GM18858 (cell line): Measurements from ENCODE around the gene CBFB.
"Not testable (repeated sequence)": the region's sequence is repeated elsewhere in the genome, so short reads cannot be mapped to it uniquely, and the experiment has no call there.

ENCODE experiments used
- ATAC-seq: cut with Tn5 transposase; IDR thresholded peaks from one replicate; pipeline ENCODE4 v1.9.1; 2021; ENCODE audit not compliant: unreplicated experiment

Gene CBFB

DNA sequence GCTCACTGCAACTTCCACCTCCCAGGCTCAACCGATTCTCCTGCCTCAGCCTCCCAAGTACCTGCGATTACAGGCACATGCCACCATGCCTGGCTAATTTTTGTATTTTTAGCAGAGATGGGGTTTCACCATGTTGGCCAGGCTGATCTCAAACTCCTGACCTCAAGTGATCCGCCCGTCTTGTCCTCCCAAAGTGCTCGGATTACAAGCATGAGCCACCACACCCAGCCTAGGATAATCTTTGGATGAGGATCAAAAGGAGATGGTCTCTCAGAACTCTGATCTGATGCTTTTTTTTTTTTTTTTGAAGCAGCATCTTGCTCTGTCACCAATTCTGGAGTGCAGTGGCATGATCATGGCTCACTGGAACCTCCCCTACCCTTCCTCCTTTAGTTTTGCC lies 93.8 kb downstream of the CBFB start:
- not testable (repeated sequence) for ATAC-seq

DNA sequence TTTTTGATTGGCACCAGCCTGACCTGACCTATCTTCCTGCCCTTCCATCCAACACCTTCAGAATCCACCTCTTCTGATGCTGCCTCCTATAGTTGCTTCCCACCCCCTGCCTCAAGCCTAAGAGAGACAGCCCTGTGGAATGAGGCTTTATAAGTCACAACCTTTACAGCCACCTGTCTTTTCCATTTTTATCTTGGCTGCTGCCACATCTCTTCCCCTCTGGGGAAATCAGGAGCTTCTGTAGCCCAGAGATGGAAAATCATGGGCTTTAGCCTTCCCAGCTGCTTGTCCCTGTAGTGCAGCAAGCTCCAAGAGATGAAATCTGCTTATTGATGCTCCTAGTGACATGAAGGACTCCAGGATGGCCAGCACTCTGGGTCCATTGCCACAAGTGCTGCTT lies 99.5 kb downstream of the CBFB start:
- ATAC-seq: no peak

- ATAC-seq: no peak
Observed at GRCh38 chr16:67128887-67129286, 99.9 kb downstream of the CBFB start.

DNA sequence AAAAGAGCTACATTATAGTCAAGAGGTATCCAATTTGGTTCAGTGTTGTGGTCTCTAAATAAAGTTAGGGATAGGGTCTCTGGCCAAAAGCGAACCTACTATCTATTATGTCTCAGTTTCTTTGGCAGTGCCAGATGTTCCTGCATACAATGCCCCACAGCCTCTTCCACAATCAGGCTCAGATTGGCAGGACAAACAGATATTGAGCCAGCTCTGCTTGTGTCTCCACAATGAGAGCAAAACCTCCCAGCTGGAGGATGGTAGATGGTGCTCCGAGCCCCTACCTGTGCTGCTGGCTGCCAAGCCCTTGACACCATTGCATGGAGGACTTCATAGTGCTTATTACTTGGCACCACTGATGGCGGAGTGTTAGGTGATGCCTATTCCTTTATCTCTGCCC lies 100.5 kb downstream of the CBFB start:
- ATAC-seq: no peak

GRCh38 chr16:67137605-67138004 lies 108.7 kb downstream of the CBFB start:
- ATAC-seq: no peak

DNA sequence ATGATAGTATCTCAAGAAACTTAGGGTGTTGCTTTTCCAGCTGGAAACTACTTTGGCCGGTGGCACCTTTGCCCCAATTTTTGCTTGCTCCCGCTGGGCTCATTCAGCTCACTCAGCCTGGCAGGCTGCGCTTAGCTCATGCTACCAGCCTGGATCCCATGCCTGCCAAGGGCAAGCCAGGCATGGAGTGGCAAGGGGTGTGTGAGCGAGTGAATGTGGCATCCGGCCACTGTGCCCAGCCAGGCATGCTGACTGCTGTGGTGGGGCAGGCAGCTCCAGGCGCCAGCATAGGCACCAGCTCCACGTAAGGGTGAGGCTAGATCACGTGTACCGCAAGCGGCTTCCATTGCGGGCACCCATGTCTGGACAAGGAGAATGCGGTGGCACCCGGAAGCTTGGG lies 112.4 kb downstream of the CBFB start:
- no peak for ATAC-seq

DNA sequence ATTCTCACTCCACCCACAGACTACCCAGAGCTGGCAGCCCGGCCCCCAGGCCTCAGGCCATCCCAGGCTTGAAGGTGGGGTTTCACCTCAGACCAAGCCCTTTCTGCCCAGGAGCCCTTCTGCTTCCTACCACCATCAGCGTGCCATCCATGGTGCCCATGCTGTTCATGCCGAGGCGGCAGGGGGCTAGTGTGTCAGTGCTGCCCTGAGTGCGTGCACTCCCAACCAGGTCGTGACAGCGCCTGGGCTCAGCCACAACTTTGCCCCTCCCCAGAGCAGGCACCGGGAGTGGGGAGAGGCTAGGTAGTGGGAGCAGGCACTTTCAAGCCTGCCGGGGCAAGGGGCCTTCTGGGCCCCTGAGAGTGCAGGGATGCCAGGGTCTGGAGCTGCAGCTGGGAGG lies 113.4 kb downstream of the CBFB start:
- ATAC-seq: no peak

DNA sequence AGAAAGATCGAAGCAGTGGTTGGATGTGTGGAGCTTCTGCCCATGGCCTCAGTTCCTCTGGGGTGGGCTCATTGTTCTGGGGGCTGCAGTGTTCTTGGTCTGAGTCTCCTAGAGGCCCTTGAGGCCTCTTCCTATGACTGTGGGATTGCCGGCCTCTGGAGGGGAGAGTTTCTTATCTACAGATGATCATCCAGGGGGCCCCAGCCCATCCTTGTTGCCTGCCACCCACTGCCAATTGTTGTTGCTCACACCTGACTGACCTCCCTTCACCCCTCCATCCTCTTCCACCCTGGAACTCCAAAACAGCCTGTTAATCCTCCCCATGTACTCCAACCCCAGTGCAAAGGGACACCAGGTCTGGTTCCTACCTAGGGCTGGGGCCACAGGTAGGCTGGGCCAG lies 116.0 kb downstream of the CBFB start:
- ATAC-seq: no peak

GRCh38 chr16:67145746-67146145 lies 116.8 kb downstream of the CBFB start:
- no peak for ATAC-seq

- no peak for ATAC-seq
Observed at GRCh38 chr16:67146523-67147357, 117.8 kb downstream of the CBFB start.

- ATAC-seq: no peak
Observed at GRCh38 chr16:67147437-67148140, 118.6 kb downstream of the CBFB start.

DNA sequence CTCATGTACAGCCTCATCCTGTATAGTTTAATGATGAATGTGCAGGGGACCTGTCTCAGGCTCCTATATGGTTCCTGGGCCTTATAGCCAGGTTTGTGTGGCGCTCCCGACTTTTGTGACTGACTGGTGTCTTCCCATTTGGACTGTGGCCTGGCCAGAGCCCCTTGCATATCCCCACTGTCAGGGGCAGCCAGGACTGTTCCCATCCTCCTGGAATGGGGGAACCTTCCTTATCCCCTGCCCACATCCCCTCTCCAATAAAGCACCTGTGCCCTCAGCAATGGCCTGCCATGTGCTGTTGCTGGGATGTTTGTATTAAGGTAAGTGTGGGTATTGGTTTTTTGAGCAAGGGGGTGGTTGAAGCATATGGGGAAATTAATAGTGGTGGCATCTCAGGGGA lies 119.3 kb downstream of the CBFB start:
- no peak for ATAC-seq

DNA sequence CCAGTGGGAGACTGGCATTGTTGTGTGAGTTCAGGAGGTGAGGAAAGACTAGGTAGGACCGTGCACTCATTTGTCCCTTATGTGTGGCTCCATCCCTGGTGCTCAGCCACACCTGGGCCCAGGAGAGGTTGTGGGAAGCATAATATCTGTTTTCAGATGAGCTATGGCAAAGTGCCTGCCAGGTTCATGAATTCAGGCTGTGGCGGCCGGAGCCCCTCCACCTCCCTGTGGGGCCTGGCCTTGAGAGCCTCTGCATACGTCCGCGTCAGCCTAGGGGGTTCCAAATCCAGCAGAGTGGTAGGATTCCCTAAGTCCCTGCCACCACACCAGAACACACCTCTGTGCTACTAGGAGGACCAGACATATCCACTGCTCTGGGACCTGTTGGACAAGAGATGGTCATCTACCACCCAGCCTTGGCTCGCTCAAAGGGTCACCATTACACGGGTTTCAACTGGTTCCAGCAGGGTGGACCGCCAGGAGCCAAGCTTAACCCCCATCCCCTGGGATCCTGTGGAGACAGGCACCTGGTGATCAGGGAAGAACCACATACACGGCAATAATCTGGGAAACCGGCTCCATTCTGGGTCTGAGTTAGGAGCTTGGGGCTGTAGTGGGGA lies 119.8 kb downstream of the CBFB start:
- no peak for ATAC-seq

DNA sequence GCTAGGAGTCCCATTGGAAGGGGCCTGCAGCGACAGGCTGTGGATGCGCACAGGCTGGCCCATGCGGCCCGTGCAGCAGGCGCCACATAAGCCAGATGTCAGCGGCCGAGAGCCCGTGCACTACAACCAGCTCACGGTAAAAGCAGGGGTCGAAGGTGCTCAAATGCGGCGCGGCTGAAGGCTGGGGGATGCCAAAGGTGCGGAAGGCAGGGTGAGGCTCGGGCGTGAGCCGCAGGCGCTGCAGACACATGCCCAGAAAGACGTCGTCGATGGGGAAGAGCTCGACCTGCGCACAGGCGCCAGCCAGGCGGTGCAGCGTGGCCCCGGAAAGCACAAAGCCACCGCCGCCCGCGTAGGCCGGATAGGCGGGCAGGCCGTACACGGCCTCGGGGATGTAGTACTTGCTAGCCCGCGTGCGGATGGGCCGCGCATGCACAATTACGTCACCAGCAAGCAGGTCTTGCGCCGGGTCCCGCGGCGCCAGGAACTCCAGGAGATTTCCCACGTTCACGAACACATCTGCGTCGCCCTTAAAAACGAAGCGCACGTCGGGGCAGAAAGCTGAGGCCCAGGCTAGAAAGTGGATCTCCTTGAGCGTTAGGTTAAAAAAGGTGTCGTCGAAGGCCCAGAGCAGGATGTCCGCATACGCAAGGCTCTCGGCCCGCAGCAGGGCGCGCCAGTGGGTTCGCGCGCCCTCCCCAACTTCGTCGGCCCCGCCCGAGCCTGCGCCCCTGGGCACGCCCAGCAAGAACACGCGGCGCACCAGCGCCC lies 120.5 kb downstream of the CBFB start:
- ATAC-seq: no peak

DNA sequence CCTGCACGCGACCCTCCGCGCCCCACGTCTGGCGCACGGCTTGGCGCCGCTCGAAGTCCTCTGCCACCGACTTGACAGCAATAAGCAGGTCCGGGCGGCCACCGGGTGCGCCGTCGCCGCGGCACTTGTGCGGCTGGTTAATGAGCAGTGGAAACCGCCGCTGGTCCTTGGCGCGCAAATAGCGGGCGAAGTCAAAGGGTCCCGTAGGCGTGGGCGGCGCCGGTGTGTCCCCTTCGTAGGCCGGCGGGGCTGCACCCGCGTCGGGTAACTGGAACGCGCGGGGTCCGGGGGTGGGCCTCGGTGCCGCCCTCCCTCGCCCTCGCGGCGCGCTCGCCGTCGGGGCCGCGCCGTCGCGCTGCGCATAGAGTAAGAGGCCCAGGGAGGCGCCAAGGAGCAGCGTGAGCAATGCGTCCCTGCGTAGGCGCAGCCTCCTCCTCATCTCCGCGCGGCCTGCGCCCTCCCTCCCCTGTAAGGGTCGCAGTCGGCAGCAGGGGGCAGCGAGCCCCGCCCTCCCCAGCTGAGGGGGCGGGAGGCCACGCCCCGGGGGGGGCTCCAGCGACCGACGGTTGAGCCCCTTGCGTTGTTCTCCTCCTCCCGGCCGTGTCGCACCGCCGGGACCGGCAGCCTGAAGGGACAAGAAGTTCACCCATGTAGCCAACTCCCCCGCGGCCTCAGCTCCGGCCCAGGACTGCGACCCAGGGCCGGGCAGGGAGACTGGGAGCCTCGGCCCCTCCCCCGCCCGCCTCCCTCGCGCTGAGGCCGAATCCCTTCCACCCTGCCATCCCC lies 121.3 kb downstream of the CBFB start:
- ATAC-seq: no peak
